Measurements from ENCODE around the gene CLK3.
"Not testable (repeated sequence)": the region's sequence is repeated elsewhere in the genome, so short reads cannot be mapped to it uniquely, and the experiment has no call there.

The CLK3 gene

GRCh38 chr15:74646480-74646879, 30.8 kb downstream of the CLK3 start:
- DNase-seq, result no peak

GRCh38 chr15:74648051-74648842, 32.6 kb downstream of the CLK3 start:
- no peak for DNase-seq

GRCh38 chr15:74651242-74651741, 35.7 kb downstream of the CLK3 start:
- no peak for DNase-seq

GRCh38 chr15:74653426-74654102, 37.9 kb downstream of the CLK3 start:
- no peak for DNase-seq

- no peak for DNase-seq
Observed at GRCh38 chr15:74655424-74655823, 39.8 kb downstream of the CLK3 start.

GRCh38 chr15:74656935-74657535, 41.4 kb downstream of the CLK3 start:
- no peak for DNase-seq

GRCh38 chr15:74657846-74658245, 42.2 kb downstream of the CLK3 start:
- DNase-seq, result no peak

GRCh38 chr15:74661280-74661679, 45.6 kb downstream of the CLK3 start:
- DNase-seq, result not testable (repeated sequence)

- DNase-seq, result no peak
Observed at GRCh38 chr15:74662064-74662860, 46.6 kb downstream of the CLK3 start.

GRCh38 chr15:74663303-74664027, 47.8 kb downstream of the CLK3 start:
- DNase-seq, result no peak

GRCh38 chr15:74664028-74664616, 48.5 kb downstream of the CLK3 start:
- DNase-seq, result no peak

GRCh38 chr15:74664670-74665069, 49.0 kb downstream of the CLK3 start:
- no peak for DNase-seq

- no peak for DNase-seq
Observed at GRCh38 chr15:74667975-74668374, 52.3 kb downstream of the CLK3 start.

GRCh38 chr15:74669627-74670026, 54.0 kb downstream of the CLK3 start:
- DNase-seq, result no peak

GRCh38 chr15:74674161-74674560, 58.5 kb downstream of the CLK3 start:
- no peak for DNase-seq

GRCh38 chr15:74676801-74677200, 61.2 kb downstream of the CLK3 start:
- no peak for DNase-seq

Measured in activated effector memory CD4-positive, alpha-beta T cell treated with Interleukin-2 at 50 U/mL for 16 hours (primary cell).